ENCODE results near the gene HCAR2.
"Not testable (repeated sequence)": the region's sequence is repeated elsewhere in the genome, so short reads cannot be mapped to it uniquely, and the experiment has no call there.

The HCAR2 gene

GRCh38 chr12:122721057-122721545, 17.9 kb upstream of the HCAR2 start:
- in situ Hi-C loops (cut with MboI; ENCODE audit: low sequenced_read_pairs): no loop called here

GRCh38 chr12:122716658-122717057, 13.5 kb upstream of the HCAR2 start, which contains the start of gene HCAR3:
HCAR3 (minus strand) TSS chr12:122716811; CDS start chr12:122716737, 74 bp downstream.
- in situ Hi-C loops (cut with MboI; ENCODE audit: low sequenced_read_pairs): not testable (repeated sequence)

- in situ Hi-C loops (cut with MboI; ENCODE audit: low sequenced_read_pairs): not testable (repeated sequence)
Observed at GRCh38 chr12:122715211-122715610, 12.1 kb upstream of the HCAR2 start.

DNA sequence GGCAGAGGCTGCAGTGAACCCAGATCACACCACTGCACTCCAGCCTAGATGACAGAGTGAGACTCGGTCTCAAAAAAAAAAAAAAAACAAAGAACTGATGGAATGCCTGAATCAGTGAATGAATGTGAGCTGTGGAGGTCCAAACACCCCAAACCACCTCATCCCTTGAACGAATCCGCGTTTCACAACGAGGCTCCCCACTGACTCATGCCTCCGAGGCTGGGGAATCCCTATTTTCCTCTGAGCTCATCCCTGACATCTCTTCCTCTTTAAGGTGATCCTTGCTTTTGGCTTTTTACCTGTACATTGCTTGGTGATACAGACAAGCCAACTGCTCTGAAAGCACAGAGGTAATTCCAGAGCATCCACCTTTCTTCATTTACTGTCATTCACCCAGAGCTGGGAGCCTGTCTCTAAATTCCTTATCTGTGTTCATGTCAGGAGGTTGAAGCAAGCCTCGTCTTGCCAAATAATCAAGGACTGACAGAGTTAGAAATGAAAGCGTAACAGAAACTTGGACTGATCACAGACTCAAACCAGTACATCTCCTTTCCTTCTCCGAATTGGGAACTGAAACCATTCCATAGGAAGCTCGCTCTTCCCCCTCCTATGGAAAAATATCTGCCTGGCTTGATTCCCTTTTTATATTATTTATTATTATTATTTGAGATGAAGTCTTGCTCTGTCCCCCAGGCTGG, 10.5 kb upstream of the HCAR2 start:
- in situ Hi-C loops (cut with MboI; ENCODE audit: low sequenced_read_pairs): not testable (repeated sequence)

- in situ Hi-C loops (cut with MboI; ENCODE audit: low sequenced_read_pairs): not testable (repeated sequence)
Observed at GRCh38 chr12:122711266-122711665, 8.1 kb upstream of the HCAR2 start.

GRCh38 chr12:122710341-122710740, 7.2 kb upstream of the HCAR2 start:
- in situ Hi-C loops (cut with MboI; ENCODE audit: low sequenced_read_pairs): not testable (repeated sequence)

DNA sequence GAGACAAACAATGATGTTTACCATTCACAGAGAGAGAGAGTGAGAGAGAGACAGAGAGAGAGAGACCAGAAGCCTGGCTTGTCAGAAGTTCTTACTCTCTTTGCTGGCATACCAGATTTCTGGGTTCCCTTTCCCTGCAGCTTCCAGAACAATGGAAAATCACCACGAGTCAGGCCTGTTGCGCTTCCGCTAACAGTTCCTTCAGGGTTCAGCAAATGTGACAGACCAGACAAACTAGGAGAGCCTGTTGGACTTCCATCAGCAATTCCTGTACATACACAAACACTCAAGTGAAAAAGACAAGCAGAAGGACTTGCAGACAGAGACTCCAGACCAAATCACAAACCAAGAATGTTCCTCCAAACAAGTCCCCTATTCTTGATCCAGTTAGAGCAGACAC, 6.1 kb upstream of the HCAR2 start:
- in situ Hi-C loops (cut with MboI; ENCODE audit: low sequenced_read_pairs): not testable (repeated sequence)

DNA sequence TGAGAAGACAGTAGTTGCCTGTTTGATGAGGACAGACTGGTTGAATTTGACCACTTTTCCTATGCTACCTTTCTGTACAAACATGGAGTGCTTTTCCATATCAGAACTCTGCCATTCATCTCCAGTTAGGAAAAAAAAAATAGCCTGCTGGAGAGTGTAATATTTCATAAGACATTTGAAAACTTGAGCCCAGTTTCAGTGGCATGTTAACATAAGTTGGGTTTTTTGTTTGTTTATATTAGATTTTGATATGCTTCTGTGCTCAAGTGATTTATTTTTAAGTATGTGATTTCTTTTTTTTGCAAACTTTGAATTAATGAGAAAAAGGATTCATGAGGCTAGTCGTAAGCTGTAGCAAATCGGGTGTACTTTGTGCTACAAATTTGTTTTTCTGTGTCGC, 684 bp upstream of the HCAR2 start:
- in situ Hi-C loops (cut with MboI; ENCODE audit: low sequenced_read_pairs): not testable (repeated sequence)

- in situ Hi-C loops (cut with MboI; ENCODE audit: low sequenced_read_pairs): not testable (repeated sequence)
Observed at GRCh38 chr12:122701481-122701880, 1.7 kb downstream of the HCAR2 start.

DNA sequence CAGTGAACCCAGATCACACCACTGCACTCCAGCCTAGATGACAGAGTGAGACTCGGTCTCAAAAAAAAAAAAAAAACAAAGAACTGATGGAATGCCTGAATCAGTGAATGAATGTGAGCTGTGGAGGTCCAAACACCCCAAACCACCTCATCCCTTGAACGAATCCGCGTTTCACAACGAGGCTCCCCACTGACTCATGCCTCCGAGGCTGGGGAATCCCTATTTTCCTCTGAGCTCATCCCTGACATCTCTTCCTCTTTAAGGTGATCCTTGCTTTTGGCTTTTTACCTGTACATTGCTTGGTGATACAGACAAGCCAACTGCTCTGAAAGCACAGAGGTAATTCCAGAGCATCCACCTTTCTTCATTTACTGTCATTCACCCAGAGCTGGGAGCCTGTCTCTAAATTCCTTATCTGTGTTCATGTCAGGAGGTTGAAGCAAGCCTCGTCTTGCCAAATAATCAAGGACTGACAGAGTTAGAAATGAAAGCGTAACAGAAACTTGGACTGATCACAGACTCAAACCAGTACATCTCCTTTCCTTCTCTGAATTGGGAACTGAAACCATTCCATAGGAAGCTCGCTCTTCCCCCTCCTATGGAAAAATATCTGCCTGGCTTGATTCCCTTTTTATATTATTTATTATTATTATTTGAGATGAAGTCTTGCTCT, 3.0 kb downstream of the HCAR2 start:
- in situ Hi-C loops (cut with MboI; ENCODE audit: low sequenced_read_pairs): not testable (repeated sequence)

DNA sequence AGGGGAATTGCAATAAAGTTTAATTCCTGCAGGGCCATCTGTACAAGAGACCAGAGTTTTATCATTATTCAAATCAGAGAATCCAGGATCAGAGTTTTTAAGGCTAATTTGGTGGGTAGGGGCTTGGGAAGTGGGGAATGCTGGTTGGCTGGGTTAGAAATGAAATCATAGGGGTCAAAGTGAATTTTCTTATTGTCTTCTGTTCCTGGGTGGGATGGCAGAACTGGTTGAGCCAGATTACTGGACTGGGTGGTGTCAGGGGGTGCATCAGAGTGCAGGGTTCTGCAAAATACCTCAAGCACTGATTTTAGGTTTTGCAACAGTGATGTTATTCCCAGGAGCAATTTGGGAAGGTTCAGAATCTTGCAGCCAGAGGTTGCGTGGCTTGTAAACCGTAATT, 6.2 kb downstream of the HCAR2 start:
- in situ Hi-C loops (cut with MboI; ENCODE audit: low sequenced_read_pairs): not testable (repeated sequence)

DNA sequence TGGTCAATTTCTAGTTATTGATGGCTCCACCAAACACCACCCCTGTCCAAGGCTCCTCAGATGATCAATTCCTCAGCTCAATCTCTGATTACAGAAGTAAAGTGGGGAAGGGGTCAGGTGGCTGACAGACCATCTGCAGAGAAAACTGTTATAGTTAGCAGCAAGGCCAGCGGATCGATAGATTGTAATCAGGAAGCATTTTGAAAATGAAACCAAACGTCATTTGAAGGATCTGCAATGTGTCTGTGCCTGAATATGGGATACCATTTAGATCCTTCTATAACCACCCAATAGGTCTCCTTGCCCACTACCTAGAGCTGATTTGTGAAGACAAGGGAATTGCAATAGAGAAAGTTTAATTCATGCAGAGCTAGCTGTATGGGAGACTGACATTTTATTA, 11.6 kb downstream of the HCAR2 start:
- in situ Hi-C loops (cut with MboI; ENCODE audit: low sequenced_read_pairs): no loop called here

DNA sequence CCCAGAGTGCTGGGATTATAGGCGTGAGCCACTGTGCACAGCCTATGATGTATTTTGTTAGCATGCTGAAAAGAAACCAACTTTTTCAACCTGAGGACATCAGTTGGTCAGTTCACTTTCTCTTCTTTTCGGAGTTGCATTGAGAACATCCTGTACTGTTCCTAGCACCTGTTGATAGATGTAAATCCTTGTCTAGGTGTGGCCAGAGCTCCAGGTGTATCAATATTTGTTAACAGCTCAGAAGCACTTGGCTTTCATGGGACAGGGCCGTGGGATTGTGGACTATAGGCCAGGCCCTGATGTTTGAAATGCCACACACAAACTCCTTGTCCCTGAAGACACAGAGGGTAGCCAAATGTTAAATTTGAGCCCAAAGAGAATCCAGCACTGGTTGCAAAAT, 14.9 kb downstream of the HCAR2 start:
- in situ Hi-C loops (cut with MboI; ENCODE audit: low sequenced_read_pairs): no loop called here

- in situ Hi-C loops (cut with MboI; ENCODE audit: low sequenced_read_pairs): no loop called here
Observed at GRCh38 chr12:122687086-122687485, 16.1 kb downstream of the HCAR2 start.

GRCh38 chr12:122686538-122686937, 16.6 kb downstream of the HCAR2 start:
- in situ Hi-C loops (cut with MboI; ENCODE audit: low sequenced_read_pairs): no loop called here

DNA sequence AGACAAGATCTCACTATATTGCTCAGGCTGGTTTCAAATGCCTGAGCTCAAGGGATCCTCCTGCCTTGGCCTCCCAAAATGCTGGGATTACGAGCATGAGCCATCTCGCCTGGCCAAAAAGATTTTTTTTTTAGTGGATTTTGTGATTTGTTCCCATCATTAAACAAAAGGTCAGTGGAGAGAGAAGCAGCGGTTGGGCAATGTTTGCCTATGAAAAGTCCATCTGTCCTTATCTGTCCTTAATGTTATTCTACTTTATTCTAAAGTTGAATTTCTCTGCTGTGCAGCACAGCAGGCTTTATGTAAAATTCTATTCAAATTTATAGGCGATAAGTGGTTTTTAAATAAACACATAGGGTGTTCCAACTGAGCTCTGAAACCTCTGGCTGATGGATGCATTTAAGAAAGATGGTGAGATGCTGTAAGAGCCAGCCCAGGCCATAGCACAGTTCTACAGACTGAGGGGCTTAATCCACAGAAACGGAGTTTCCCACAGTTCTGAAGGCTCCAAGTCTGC, 18.8 kb downstream of the HCAR2 start:
- in situ Hi-C loops (cut with MboI; ENCODE audit: low sequenced_read_pairs): no loop called here

- in situ Hi-C loops (cut with MboI; ENCODE audit: low sequenced_read_pairs): no loop called here
Observed at GRCh38 chr12:122681814-122682213, 21.3 kb downstream of the HCAR2 start.

DNA sequence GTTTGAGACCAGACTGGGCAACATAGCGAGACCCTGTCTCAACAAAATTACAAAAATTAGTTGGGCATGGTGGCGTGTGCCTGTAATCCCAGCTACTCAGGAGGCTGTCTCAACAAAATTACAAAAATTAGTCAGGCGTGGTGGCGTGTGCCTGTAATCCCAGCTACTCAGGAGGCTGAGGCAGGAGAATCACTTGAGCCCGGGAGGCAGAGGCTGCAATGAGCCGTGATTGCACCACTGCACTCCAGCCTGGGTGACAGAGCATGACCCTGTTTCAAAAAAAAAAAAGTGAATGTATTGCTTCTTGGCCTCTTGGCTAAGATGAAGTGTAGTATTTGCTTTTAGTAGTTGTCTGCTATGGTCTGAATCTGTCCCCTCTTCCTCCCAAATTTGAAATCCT, 22.2 kb downstream of the HCAR2 start:
- in situ Hi-C loops (cut with MboI; ENCODE audit: low sequenced_read_pairs): not testable (repeated sequence)

- in situ Hi-C loops (cut with MboI; ENCODE audit: low sequenced_read_pairs): not testable (repeated sequence)
Observed at GRCh38 chr12:122676781-122677180, 26.4 kb downstream of the HCAR2 start.

GRCh38 chr12:122676015-122676414, 27.1 kb downstream of the HCAR2 start:
- in situ Hi-C loops (cut with MboI; ENCODE audit: low sequenced_read_pairs): not testable (repeated sequence)

DNA sequence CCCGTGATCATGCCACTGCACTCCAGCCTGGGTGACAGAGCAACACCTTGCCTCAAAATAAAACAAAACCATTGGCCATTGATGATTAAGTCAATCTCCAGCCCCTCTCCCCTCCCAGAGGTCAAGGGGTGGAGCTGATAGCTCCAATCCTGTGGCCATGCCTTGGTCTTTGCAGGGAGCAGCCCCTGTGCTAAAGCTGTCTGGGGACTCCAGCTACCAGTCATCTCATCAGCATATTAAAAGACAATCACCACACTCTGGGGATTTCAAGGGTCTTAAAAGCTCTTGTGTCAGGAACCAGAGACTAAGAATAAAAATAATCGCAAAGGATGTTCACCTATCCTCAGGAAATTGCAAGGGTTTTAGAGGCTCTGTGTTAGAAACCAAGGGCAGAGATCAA, 30.6 kb downstream of the HCAR2 start:
- in situ Hi-C loops (cut with MboI; ENCODE audit: low sequenced_read_pairs): no loop called here
